HuH-7 (cell line): Measurements from ENCODE around the gene NOC2L.

Experiments
- DNase-seq: peaks from one replicate; pipeline ENCODE4 v3.0.0; 2011; ENCODE audit warnings: low spot score

Gene NOC2L

DNA sequence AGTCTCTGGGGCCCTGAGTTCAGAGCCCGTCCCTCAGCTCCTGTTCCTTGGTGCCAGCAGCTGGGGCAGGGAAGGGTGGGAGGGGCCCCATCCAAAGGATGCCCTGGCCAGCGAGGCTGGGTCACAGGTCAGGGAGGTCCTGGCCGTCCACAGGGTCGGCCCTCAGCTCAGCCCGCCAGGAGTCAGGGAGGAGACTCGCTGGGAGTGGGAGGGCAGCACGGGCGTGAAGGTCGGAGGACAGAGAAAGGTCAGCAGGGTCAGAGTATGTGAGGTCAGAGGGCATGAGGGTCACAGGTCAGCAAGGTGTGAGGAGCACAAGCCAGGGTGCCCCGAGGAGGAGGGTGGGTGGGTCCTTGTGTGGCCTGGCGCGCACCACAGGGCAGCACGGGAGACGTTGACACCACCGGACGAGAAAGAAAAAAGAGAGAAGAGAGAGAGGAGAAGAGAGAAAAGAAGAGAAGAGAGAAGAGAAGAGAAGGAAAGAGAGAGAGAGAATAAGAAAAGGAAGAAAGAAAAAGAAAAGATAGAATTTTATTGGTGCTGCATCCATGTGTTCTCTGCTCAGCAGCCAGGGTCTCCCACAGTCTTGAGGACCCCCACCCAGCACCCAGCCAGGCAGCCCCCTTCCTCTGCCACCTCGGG lies 15.8 kb upstream of the NOC2L start:
- DNase-seq = no peak

- no peak for DNase-seq
These were observed 15.2 kb upstream of the NOC2L start for GRCh38 chr1:974293-974640.

- no peak for DNase-seq
These were observed 14.6 kb upstream of the NOC2L start for GRCh38 chr1:973459-974292.

DNA sequence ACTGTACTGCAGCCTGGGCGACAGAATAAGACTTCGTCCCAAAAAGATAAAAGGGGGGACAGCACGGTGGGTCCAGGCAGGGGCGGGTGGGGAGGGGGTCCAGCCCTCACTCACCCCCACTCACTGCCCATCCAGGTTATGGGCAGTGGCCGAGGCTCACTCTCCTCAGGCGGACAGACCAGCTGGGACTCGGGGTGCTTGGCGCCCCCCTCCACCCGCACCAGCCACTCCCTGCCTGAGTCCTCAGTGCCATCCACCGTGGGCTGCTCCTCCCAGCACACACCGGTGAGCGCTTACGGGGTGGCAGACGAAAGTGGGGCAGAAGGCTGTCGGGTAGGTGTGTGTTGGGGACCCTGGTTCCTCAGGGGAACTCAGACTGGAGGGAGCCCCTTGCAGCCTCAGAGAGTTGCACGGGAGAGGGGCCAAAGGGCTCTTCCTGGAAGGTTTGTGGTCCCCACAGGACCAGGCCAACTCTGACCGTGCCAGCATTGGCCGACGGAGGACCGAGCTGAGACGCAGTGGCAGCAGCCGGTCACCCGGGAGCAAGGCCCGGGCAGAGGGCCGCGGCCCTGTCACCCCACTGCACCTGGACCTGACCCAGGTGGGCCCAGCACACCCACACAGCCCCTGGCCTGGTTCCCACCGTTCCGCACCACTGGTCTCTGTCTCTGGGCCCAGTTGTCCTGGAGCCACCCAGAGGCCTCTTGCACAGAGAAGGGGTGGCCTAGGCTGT lies 13.8 kb upstream of the NOC2L start:
- DNase-seq = no peak

DNA sequence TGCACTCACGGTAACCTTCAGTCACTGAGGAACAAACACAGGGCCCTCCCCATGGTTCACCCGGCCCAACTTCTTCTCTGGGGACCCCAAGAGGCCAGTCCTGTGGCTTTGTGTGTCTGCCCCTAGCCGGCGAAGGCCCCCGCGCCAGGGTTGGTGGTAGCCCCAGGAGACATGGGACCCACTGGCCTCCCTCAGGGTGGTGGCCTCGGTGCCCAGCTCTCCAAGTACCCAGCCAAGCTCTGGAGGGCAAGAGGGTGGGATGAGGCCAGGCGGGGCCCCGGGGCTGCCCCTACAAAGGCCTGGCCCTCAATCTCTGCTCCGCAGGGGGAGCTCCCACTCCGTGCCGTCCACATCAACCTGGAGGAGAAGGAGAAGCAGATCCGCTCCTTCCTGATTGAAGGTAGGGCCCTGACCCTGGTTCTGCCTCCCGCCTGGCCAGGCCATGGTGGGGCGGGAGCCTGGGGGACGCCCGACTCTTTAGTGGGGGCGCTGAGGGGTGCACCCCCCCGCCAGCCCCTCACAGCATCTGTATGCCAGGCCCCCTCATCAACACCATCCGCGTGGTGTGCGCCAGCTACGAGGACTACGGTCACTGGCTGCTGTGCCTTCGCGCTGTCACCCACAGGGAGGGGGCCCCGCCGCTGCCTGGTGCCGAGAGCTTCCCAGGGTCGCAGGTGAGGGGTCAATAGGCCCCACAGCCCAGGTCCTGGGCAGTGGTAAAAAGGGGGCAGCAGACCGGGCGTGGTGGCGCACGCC lies 12.9 kb upstream of the NOC2L start:
- no peak for DNase-seq

DNA sequence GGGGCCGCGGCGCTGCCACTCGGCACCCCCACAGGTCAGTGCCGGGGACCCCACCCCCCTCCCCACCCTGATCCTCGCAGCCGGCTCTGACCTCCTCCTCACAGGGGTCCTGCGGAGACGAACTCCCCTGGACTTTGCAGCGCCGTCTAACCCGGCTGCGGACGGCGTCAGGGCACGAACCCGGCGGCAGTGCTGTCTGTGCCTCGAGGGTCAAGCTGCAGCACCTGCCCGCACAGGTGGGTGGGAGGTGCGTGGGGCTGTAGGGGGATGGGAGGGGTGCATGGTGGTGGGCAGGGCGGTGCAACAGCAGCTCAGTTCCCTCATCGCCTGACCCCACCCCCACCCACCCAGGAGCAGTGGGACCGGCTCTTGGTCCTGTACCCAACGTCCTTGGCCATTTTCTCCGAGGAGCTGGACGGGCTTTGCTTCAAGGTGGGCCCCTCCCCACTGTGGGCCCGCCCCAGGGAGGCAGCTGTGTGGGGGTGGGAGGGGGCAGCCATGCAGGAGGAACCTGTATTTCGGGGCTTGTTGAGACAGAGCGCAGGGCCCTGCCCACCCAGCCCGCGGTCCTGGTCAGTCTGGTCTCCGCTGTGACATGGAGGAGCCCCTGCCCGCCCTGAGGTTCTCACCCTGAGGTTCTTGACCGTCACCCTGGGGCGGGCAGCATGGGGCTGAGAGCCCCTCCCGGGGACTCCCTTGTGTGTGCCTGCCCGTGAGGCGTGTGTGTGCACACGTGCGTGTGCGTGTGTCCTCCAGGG lies 12.1 kb upstream of the NOC2L start:
- DNase-seq = no peak

GRCh38 chr1:970242-970972 lies 11.4 kb upstream of the NOC2L start:
- no peak for DNase-seq

GRCh38 chr1:969260-969855 lies 10.3 kb upstream of the NOC2L start:
- no peak for DNase-seq

DNA sequence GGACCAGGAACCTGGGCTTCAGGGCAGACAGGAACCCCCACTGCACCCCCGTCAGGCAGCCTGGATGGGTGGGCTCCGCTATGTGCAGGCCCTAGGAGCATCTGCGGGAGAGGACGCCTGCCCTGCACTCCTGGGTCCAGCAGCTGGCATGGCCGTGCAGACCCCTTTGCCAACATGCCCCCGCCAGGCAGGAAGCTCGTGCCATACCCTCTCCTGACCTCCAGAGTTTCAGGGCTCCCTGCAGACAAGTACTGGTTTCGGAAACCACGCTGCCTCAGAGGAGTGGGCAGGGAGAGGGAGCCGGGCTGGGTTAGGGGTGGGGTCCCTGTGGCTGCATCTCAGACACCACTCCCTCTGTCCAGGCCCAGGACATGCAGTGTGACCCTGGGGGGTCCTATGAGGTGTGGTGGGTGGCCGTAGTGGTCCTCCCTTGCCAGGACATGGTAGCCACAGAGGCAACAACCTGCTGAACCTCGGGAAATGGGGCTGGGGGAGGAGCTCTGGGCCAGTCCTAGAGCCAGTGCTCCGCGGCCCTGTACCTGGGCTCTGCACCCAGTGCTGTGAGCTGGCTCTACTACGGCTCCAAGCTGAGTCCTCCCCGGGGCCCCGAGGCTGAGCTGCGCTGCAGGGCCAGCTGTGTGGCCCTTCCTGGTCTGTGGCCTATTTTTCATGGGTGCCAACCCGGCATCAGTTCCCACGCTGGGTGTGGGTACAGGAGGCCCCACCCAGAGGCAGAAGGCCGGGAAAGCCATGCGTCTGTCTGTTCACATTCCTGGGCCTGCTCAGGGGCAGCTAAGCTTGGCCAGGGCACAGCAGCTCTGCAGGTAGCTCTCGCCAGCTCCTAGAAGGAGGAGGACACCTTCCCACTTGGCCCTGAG lies 8.6 kb upstream of the NOC2L start:
- no peak for DNase-seq

- peak; percentile 81 for DNase-seq
These were observed 7.7 kb upstream of the NOC2L start for GRCh38 chr1:966704-967300.

DNA sequence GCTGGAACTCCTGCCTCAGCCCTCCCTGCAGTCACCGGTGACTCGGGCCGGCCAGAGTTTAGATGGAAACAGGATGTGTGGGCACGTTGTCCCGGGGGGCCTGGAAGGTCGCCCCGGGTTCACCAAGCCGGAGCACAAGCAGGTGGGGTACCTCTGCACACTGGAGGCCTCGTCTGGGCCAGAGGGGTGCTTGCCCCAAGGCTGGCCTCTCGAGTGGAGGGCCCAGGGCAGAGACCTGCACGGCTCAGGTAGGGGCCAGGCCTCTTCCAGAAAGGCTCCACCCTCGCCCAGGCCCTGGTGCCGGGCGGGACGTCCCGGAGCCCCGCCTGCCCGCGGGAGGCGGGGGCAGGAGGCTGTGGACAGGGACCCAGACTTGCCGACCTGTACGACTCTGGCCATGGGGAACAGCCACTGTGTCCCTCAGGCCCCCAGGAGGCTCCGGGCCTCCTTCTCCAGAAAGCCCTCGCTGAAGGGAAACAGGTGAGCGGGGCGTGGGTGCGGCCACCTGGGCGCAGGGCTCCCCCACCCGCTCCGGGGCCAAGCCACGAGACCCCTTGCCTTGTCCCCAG lies 7.2 kb upstream of the NOC2L start, which contains the start of gene PLEKHN1:
Gene PLEKHN1, plus strand, starts transcription at position 348 of the 569 bp plus-strand sequence. Its CDS starts 50 bp downstream, at position 398.
- peak; percentile 78 for DNase-seq

DNA sequence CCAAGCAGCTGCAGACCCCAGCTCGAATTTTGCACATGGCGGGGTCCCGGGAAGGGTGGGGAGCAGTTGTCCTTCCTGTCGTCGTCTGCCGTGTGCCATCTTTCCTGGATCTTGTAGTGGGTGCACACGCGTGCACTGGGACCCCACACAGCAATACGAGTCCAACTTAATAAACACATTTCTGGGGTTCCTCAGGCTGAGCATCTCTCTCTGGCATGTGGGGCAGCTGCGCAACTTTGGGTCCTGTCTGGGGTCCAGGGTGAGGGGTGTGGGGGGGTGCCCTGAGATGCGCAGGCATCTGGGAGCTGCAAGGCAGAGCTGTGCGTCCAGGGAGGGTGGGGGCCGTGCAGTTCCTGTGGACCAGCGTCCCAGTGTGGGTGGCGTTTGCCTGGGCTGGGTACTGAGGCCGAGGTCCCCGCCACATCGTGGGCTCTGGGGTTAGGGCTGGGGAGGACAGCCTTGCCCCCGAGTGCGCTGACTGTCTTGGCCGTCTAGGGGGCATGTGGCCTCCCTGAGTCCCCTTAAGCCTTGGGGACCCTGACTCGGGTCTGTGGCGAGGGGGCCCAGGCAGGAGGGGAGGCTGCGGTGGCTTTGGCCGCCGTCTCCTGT lies 6.6 kb upstream of the NOC2L start:
- no peak for DNase-seq

DNA sequence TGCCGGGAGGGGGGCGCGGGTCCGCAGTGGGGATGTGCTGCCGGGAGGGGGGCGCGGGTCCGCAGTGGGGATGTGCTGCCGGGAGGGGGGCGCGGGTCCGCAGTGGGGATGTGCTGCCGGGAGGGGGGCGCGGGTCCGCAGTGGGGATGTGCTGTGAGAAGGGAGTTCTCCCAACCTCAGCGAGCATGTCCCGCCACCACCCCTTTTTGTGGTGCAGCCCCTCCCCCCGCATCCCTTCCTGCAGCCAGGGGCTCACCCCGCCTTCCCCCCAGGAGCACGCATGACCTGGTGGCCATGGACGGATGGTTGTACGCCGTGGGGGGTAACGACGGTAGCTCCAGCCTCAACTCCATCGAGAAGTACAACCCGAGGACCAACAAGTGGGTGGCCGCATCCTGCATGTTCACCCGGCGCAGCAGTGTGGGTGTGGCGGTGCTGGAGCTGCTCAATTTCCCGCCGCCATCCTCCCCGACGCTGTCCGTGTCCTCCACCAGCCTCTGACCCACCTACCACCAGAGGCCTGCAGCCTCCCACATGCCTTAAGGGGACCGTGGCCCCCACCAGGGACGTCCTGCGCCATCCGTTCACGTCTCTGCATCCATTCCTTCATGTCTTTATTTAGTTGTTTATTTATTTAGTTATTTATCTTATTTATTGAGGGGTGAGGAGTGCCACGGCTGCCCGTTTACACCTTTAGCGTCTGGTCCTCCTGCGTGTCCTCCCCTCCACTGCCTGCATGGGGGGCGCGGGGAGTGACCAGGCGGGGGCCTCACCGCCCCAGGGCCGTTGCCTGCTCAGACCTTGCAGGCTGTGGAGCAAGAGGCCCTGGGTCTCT lies 5.9 kb upstream of the NOC2L start:
- no peak for DNase-seq

DNA sequence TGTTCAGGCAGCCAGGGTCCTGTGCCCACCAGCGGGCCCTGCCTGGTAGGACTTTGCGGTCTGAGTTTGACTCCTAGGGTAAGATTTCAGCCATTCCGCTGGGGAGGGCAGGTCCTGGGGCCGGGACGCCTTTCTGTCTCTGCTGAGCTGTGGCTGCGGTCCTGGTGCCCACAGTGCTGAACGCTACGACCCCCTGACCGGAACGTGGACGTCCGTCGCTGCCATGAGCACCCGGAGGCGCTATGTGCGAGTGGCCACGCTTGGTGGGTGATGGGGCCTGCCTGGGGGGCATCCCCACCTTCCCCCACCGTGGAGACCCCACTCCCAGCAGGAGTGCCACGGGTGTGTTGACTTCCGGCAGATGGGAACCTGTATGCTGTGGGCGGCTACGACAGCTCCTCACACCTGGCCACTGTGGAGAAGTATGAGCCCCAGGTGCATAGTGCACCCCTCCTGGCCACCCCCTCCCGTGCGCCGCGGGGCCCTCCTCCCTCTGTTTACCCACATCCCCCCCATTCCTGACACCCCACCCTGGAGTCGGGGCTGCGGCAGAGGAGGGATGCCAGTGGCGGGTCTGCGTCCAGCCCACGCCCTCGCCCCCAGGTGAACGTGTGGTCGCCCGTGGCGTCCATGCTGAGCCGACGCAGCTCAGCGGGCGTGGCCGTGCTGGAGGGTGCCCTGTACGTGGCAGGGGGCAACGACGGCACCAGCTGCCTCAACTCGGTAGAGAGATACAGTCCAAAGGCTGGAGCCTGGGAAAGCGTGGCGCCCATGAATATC lies 4.9 kb upstream of the NOC2L start:
- no peak for DNase-seq

DNA sequence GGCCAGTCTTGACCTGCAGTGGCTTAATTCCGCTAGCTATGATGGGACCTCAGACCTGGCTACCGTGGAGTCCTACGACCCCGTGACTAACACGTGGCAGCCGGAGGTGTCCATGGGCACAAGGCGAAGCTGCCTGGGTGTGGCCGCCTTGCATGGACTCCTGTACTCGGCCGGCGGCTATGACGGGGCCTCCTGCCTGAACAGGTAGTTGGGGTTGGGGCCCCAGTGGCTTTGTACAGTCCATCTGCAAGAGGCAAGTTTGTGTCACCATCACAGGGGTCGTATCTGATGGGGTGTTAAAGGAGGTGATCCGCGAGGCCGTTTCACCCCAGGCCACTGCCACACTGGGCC lies 4.2 kb upstream of the NOC2L start:
- DNase-seq = no peak
